Breast epithelium (tissue), 3 donors: ENCODE measurements around the gene GPN3.
"Not testable (repeated sequence)": the region's sequence is repeated elsewhere in the genome, so short reads cannot be mapped to it uniquely, and the experiment has no call there.

Source experiments
- POLR2A ChIP-seq: fragments of 450-650 bp; IDR thresholded peaks from one replicate; pipeline ENCODE4 v1.6.1; 2016; ENCODE audit warnings: antibody characterized with exemption, mild to moderate bottlenecking, moderate library complexity
- POLR2AphosphoS5 ChIP-seq, 3 donors: sonication (generic); formaldehyde crosslinking; IDR thresholded peaks; one replicate each; pipeline ENCODE4 v1.6.1; 2017; ENCODE audit warnings: antibody characterized with exemption in 3 of 3

DNA sequence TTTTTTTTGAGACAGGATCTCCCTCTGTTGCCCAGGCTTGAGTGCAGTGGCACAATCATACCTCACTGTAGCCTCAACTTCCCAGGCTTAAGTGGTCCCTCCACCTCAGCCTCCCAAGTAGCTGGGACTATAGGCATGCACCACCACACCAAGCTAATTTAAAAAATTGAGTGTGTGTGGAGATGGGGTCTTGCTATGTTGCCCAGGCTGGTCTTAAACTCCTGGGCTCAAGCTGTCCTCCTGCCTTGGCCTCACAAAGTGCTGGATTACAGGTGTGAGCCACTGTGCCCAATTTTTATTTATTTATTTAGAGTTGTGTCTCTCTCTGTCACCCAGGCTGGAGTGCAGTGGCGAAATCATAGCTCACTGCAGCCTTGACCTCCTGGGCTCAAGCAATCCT lies 47.4 kb downstream of the GPN3 start:
- TF ChIP-seq POLR2A; POLR2AphosphoS5 (IDR thresholded peaks at IDR 0.05): not testable (repeated sequence)
